Uterus (tissue), 4 donors: ENCODE measurements around the gene ATP5F1C. TPM values are rescaled to one million over a fixed set of nuclear protein-coding genes. Genes with fewer than 3 reads are reported as not detected.

Experiments
- DNase-seq, 2 donors: peaks; one replicate each; pipeline ENCODE4 v3.0.0-alpha.2; 2019 to 2020
- H3K27ac ChIP-seq, 2 donors: fragments of 200-600 bp; sonication (generic); 1 replicate in 1 of 2; 2 replicates in 1 of 2; pipeline ENCODE4 v1.5.1; 2016 to 2018
- H3K27me3 ChIP-seq, 2 donors: fragments of 200-600 bp; sonication (generic); one replicate each; pipeline ENCODE4 v1.5.1; 2018 to 2019; ENCODE audit warnings: control low read depth in 1 of 2
- H3K36me3 ChIP-seq, 2 donors: fragments of 200-600 bp; sonication (generic); one replicate each; pipeline ENCODE4 v1.5.1; 2019; ENCODE audit warnings: control low read depth in 1 of 2
- H3K4me1 ChIP-seq, 2 donors: fragments of 200-600 bp; sonication (generic); one replicate each; pipeline ENCODE4 v1.5.1; 2018 to 2019; ENCODE audit warnings: control low read depth in 1 of 2
- H3K4me3 ChIP-seq, 2 donors: fragments of 200-600 bp; sonication (generic); 1 replicate in 1 of 2; 2 replicates in 1 of 2; pipeline ENCODE4 v1.5.1; 2018 to 2019; ENCODE audit warnings: mild to moderate bottlenecking in 1 of 2
- H3K9me3 ChIP-seq, 2 donors: fragments of 200-600 bp; sonication (generic); one replicate each; pipeline ENCODE4 v1.5.1; 2019; ENCODE audit warnings: control low read depth in 1 of 2
- POLR2A ChIP-seq, 2 donors: fragments of 450-650 bp; IDR thresholded peaks; one replicate each; pipeline ENCODE4 v1.6.1; 2016; ENCODE audit warnings: antibody characterized with exemption in 2 of 2, mild to moderate bottlenecking in 1 of 2, moderate library complexity in 1 of 2
- intact Hi-C: fragments of 100-400 bp; cut with DNase I; formaldehyde crosslinking; loops from one replicate; pipeline ENCODE4 v1.15.1; 2023; ENCODE audit warnings: low total_unique reads
- total RNA-seq, 4 donors: library from RNA; depleted of rRNA in 3 of 4; stranded (reverse); fragments of >200 nt in 3 of 4; gene quantifications; one replicate each; pipeline versions ENCODE4 v1.1.0 to v1.2.4, GENCODE V29; 2014 to 2023
- TF ChIP-seq, protein P1 (sequence below), 4 experiments: fragments of 200-600 bp in 2 of 4; fragments of 450-650 bp in 2 of 4; sonication (generic) in 2 of 4; IDR thresholded peaks; one replicate each; pipeline ENCODE4 v1.5.1; 2016 to 2019; ENCODE audit warnings: antibody characterized with exemption in 4 of 4, mild to moderate bottlenecking in 2 of 4, moderate library complexity in 1 of 4
- donor health status: DM: yes; HTN: yes; CAD: no.

ATP5F1C gene
- total RNA-seq, 4 donors from 2014 or later, result 126 to 327 (median 230) TPM

DNA sequence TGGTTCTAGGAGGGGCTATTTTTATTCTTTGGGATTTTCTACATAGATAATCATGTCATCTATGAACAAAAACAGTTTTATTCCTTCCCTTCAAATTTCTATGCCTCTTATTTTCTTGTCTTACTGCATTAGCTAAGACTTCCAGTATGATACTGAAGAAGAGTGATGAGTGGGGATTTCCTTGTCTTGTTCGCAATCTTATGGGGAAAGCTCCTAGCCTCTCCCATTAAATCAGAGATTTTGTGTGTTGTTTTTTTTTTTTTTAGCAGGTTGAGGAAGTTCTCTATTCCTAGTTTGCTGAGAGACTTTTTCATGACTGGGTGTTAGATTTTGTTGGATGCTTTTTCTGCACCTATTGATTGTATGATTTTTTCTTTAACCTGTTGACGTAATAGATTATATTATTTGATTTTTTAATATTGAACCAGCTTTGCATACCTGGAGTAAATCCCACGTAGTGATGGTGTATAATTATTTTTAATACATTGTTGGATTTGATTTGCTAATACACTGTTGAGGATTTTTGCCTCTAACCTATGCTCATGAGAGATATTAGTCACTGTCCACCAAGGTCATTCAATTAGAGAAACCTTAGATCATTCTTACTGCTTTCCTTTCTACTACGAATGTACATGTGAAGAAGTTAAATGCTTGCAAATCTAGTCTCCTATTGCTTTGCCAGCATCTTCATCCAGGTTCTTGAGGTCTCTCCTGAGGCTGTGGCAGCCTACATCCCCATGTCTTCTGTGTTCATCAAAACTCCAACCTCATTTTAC lies 6.5 kb downstream of the ATP5F1C start:
- peaks cover 0 to 6% of the 10 kb centered on the region in 2 donors for H3K4me1 ChIP-seq
- no peak overlapping the region for H3K4me3 ChIP-seq
- no peaks in the 10 kb centered on the region for H3K9me3 ChIP-seq
- H3K27ac ChIP-seq, result no peak overlapping the region
- TF ChIP-seq, protein P1, sequence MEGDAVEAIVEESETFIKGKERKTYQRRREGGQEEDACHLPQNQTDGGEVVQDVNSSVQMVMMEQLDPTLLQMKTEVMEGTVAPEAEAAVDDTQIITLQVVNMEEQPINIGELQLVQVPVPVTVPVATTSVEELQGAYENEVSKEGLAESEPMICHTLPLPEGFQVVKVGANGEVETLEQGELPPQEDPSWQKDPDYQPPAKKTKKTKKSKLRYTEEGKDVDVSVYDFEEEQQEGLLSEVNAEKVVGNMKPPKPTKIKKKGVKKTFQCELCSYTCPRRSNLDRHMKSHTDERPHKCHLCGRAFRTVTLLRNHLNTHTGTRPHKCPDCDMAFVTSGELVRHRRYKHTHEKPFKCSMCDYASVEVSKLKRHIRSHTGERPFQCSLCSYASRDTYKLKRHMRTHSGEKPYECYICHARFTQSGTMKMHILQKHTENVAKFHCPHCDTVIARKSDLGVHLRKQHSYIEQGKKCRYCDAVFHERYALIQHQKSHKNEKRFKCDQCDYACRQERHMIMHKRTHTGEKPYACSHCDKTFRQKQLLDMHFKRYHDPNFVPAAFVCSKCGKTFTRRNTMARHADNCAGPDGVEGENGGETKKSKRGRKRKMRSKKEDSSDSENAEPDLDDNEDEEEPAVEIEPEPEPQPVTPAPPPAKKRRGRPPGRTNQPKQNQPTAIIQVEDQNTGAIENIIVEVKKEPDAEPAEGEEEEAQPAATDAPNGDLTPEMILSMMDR (IDR thresholded peaks at IDR 0.05), result no peak
- TF ChIP-seq POLR2A (IDR thresholded peaks at IDR 0.05), result no peak
- DNase-seq, result no peak
- intact Hi-C loops, result no loop called here
- no peaks in the 10 kb centered on the region for H3K27me3 ChIP-seq
- no peaks in the 10 kb centered on the region for H3K36me3 ChIP-seq

DNA sequence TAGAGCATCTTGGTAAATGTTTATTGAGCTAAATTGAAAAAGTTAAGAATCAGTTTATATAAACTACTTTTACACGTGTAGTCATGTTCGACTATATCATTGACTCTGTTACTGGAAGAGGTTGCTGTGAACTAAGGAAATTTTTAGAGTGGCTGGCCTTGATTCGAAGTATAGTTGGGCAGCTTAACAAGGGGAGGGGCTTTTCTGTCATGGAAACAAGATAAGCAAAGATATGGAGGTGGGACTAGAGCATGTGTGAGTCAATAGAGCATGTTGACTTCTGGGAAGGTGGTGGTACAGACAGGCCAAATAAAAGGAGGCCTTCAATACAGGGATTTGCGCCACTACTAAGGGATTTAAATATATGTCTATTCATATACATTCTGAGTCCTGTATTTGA lies 7.6 kb downstream of the ATP5F1C start:
- Histone ChIP-seq H3K4me3 (no peak overlapping the region), H3K27ac (no peak overlapping the region), H3K36me3 (no peaks in the 10 kb centered on the region), H3K9me3 (no peaks in the 10 kb centered on the region), H3K4me1 (peaks cover 0 to 3% of the 10 kb centered on the region in 2 donors), H3K27me3 (no peaks in the 10 kb centered on the region)
- no peak for TF ChIP-seq POLR2A (IDR thresholded peaks at IDR 0.05)
- TF ChIP-seq, protein P1 (IDR thresholded peaks at IDR 0.05), result no peak
- no peak for DNase-seq
- intact Hi-C loops, result no loop called here

DNA sequence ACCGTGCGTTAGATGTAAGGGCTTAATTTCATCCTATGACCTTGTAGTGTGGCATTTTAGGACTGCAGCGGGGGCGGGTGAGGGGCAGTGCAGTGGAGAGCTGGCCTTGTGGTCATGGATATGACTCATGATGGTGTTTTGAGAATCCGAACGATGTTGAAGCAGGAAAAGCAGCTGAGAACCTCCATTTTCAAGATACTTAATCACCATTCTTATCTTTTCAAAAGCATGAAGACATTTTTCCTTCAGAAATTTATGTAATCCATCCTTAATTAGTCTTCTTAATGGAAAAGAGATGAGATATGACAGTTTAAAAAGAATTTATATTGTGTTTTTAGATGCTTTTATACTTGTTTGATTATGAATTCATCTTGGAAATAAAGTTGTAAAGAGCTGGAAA lies 9.6 kb downstream of the ATP5F1C start:
- no peaks in the 10 kb centered on the region for H3K4me1 ChIP-seq
- TF ChIP-seq POLR2A (IDR thresholded peaks at IDR 0.05), result no peak
- TF ChIP-seq, protein P1 (IDR thresholded peaks at IDR 0.05), result no peak
- no peaks in the 10 kb centered on the region for H3K9me3 ChIP-seq
- no peak overlapping the region for H3K27ac ChIP-seq
- DNase-seq, result no peak
- no peaks in the 10 kb centered on the region for H3K27me3 ChIP-seq
- no peak overlapping the region for H3K4me3 ChIP-seq
- intact Hi-C loops, result no loop called here
- no peaks in the 10 kb centered on the region for H3K36me3 ChIP-seq

DNA sequence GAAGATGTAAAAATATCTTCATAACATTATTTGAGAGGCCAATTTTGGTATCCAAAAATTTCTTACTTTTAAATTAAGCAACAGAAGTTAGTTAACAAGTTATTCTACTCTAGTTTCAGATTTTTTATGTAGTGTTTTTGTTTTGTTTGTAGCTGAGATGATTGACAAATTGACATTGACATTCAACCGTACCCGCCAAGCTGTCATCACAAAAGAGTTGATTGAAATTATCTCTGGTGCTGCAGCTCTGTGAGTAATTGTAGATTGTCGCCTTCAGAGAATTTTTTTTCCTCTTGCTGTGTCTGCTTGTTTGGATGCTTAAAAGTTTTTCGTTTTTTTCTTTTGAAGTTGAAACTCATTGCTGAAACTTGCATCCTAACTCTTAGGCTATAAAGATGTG lies 14.6 kb downstream of the ATP5F1C start:
- no peaks in the 10 kb centered on the region for H3K9me3 ChIP-seq
- TF ChIP-seq, protein P1 (IDR thresholded peaks at IDR 0.05), result no peak
- TF ChIP-seq POLR2A (IDR thresholded peaks at IDR 0.05), result no peak
- H3K4me1 ChIP-seq, result no peaks in the 10 kb centered on the region
- H3K4me3 ChIP-seq, result no peak overlapping the region
- H3K27me3 ChIP-seq, result no peaks in the 10 kb centered on the region
- intact Hi-C loops, result no loop called here
- DNase-seq, result no peak
- H3K36me3 ChIP-seq, result no peaks in the 10 kb centered on the region
- no peak overlapping the region for H3K27ac ChIP-seq

DNA sequence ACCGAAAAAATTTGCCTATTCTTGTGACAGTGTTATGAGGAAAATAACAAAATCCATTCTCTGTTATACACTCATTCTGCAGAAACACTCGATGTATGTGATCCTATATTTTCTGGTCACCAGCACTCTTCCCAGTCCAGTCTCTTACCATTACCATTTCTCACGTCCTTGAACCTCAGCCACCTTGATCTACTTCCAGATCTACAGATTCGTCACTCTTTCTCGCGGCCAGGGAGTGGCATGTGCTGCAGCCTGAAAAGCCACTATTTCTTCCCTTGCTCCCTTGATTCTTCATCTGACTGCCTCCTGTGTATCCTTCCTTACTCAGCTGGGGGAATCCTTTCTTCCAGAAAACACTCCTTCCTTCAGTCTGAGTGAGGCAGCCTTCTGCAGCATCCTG lies 16.2 kb downstream of the ATP5F1C start:
- H3K9me3 ChIP-seq, result no peaks in the 10 kb centered on the region
- DNase-seq, result no peak
- TF ChIP-seq, protein P1 (IDR thresholded peaks at IDR 0.05), result no peak
- TF ChIP-seq POLR2A (IDR thresholded peaks at IDR 0.05), result no peak
- no peak overlapping the region for H3K27ac ChIP-seq
- no peaks in the 10 kb centered on the region for H3K27me3 ChIP-seq
- H3K36me3 ChIP-seq, result no peaks in the 10 kb centered on the region
- intact Hi-C loops, result no loop called here
- H3K4me3 ChIP-seq, result no peak overlapping the region
- no peaks in the 10 kb centered on the region for H3K4me1 ChIP-seq
